ENCODE measurements around the gene BUD31.

The BUD31 gene

GRCh38 chr7:99460651-99461050, 51.9 kb downstream of the BUD31 start:
- H3K4me3 ChIP-seq (ENCODE audit: insufficient read length, low read depth): no peak overlapping the region
- no peaks in the 10 kb centered on the region for H3K27me3 ChIP-seq (ENCODE audit: insufficient read depth, insufficient read length)
- DNase-seq (ENCODE audit: low read depth, low spot score): no peak
- TF ChIP-seq YY1 (IDR thresholded peaks at IDR 0.05; ENCODE audit: insufficient read depth, insufficient read length): no peak
- no peak for TF ChIP-seq SUZ12 (IDR thresholded peaks at IDR 0.05; ENCODE audit: extremely low read depth, insufficient read depth, insufficient read length)
- TF ChIP-seq ZNF274 (IDR thresholded peaks at IDR 0.05; ENCODE audit: low read depth, low read length): no peak
- peaks cover 6% of the 10 kb centered on the region; the same call in 1 of the 2 replicates for H3K9me3 ChIP-seq (ENCODE audit: insufficient read depth, low read length)
- peaks cover 3% of the 10 kb centered on the region for H3K4me1 ChIP-seq (ENCODE audit: insufficient read depth, insufficient read length)
- peaks cover 82% of the 10 kb centered on the region for H3K36me3 ChIP-seq (ENCODE audit: insufficient read depth, insufficient read length, low read length)
- no peak overlapping the region for H3K9ac ChIP-seq (ENCODE audit: insufficient read length, low read depth)

DNA sequence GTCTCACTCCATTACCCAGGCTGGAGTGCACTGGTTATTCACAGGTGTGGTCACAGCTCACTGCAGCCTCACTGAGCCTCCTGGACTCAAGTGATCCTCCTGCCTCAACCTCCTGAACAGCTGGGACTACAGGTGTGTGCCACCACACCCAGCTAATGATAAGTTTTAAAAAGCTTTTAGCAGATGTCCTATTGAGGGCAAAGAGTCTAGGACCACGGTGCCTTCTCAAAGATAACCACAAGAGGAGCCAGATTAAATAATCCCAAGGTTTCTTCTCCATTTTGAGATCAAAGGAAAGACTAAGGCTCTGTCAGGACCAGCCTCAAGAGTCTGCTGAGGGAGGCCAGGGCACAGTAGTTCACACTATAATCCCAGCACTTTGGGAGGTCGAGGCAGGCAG, 52.5 kb downstream of the BUD31 start:
- no peak overlapping the region for H3K4me3 ChIP-seq (ENCODE audit: insufficient read length, low read depth)
- TF ChIP-seq YY1 (IDR thresholded peaks at IDR 0.05; ENCODE audit: insufficient read depth, insufficient read length) (no peak), ZNF274 (IDR thresholded peaks at IDR 0.05; ENCODE audit: low read depth, low read length) (no peak), SUZ12 (IDR thresholded peaks at IDR 0.05; ENCODE audit: extremely low read depth, insufficient read depth, insufficient read length) (no peak)
- no peak for DNase-seq (ENCODE audit: low read depth, low spot score)
- H3K9me3 ChIP-seq (ENCODE audit: insufficient read depth, low read length): peaks cover 6% of the 10 kb centered on the region; the same call in 1 of the 2 replicates
- H3K9ac ChIP-seq (ENCODE audit: insufficient read length, low read depth): no peak overlapping the region
- H3K4me1 ChIP-seq (ENCODE audit: insufficient read depth, insufficient read length): peaks cover 2% of the 10 kb centered on the region
- H3K36me3 ChIP-seq (ENCODE audit: insufficient read depth, insufficient read length, low read length): peaks cover 76% of the 10 kb centered on the region
- no peaks in the 10 kb centered on the region for H3K27me3 ChIP-seq (ENCODE audit: insufficient read depth, insufficient read length)

GRCh38 chr7:99465421-99465768, 56.6 kb downstream of the BUD31 start:
- Histone ChIP-seq H3K9ac (ENCODE audit: insufficient read length, low read depth) (peak overlapping the region; percentile 99), H3K36me3 (ENCODE audit: insufficient read depth, insufficient read length, low read length) (peaks cover 35% of the 10 kb centered on the region), H3K9me3 (ENCODE audit: insufficient read depth, low read length) (no peaks in the 10 kb centered on the region), H3K27me3 (ENCODE audit: insufficient read depth, insufficient read length) (no peaks in the 10 kb centered on the region), H3K4me3 (ENCODE audit: insufficient read length, low read depth) (peak overlapping the region; percentile 95), H3K4me1 (ENCODE audit: insufficient read depth, insufficient read length) (peaks cover 2% of the 10 kb centered on the region)
- TF ChIP-seq SUZ12 (IDR thresholded peaks at IDR 0.05; ENCODE audit: extremely low read depth, insufficient read depth, insufficient read length): no peak
- no peak for TF ChIP-seq ZNF274 (IDR thresholded peaks at IDR 0.05; ENCODE audit: low read depth, low read length)
- TF ChIP-seq YY1 (IDR thresholded peaks at IDR 0.05; ENCODE audit: insufficient read depth, insufficient read length): no peak
- no peak for DNase-seq (ENCODE audit: low read depth, low spot score)

DNA sequence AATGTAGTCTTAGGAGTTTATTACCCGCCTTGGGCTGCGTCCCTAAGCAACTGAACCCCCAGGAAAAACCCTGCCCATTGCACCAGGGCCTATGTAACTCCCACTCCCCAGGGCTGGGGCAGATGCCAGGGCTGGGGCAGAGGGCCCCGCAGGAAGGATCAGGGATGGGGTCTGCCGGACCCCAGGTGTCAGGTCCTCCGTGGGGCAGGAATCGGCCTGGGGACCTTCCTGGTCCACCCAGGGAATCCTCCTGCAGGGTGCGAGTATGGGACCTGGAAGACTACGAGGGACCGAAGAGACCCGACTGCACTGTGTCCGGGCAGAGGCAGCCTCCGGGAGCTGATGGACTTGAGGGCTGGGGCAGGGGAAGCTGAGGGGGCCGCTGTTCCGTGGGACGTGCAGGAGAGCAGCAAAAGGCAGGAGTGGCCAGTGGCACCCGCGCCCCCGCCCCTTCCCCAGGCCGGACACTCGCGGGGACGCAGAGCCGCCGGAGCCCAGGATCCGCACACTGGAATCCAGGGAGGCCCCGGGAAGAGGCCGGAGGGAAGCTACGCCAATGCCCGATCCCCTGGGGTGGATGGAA, 59.7 kb downstream of the BUD31 start:
- no peak for TF ChIP-seq ZNF274 (IDR thresholded peaks at IDR 0.05; ENCODE audit: low read depth, low read length)
- TF ChIP-seq SUZ12 (IDR thresholded peaks at IDR 0.05; ENCODE audit: extremely low read depth, insufficient read depth, insufficient read length): no peak
- no peak for TF ChIP-seq YY1 (IDR thresholded peaks at IDR 0.05; ENCODE audit: insufficient read depth, insufficient read length)
- Histone ChIP-seq H3K27me3 (ENCODE audit: insufficient read depth, insufficient read length) (no peaks in the 10 kb centered on the region), H3K4me3 (ENCODE audit: insufficient read length, low read depth) (no peak overlapping the region), H3K36me3 (ENCODE audit: insufficient read depth, insufficient read length, low read length) (peaks cover 12% of the 10 kb centered on the region), H3K9ac (ENCODE audit: insufficient read length, low read depth) (no peak overlapping the region), H3K4me1 (ENCODE audit: insufficient read depth, insufficient read length) (peaks cover 2% of the 10 kb centered on the region), H3K9me3 (ENCODE audit: insufficient read depth, low read length) (no peaks in the 10 kb centered on the region)
- no peak for DNase-seq (ENCODE audit: low read depth, low spot score)

All from NT2/D1 (cell line).